IPS-NIHi11 (cell line): ENCODE data around the gene SEC14L5.

Experiments used
- DNase-seq: peaks from one replicate; pipeline ENCODE4 v3.0.0; 2012; ENCODE audit warnings: mixed read lengths, low spot score

The SEC14L5 gene

DNA sequence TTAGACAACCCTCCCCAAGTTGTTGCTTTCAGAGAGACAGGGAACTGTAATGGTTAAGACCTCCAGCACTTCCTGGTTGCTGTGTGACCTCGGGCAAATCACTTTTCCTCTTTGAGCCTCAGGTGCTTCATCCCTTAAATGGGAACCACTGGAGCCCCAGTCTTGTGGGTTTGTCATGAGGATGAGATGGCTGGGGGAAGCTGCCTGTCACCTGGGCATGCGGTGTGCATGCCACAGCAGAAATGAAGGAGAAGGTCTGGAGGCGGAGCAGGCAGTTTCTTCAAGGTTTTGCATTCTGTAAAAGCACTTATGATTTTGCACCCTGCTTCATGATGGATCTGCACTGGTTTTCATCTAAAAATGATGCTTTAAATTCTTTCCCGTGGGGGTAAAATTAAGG is 53.5 kb downstream of the SEC14L5 start:
- no peak for DNase-seq

- DNase-seq, result no peak
These were observed 54.8 kb downstream of the SEC14L5 start for GRCh38 chr16:5012887-5013286.

DNA sequence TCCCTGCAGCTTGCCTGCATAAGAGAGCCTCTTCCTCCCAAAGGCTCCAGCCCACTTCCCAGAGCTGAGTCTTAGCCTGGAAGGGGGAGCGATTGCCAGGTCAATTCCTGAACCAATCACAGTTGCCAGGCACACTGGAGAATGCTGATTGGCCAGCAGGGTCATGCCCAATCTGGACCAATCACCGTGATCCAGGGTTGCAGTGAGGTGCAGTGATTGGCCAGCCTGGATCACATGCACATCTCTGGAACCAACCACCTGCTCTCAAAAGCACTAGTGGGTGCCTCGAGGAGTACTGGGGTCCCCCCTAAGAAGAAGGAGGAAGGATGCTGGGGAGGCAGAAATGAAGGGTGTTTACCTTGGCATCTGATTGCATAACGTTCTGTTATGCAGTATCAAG is 57.2 kb downstream of the SEC14L5 start:
- DNase-seq, result peak; percentile 70

DNA sequence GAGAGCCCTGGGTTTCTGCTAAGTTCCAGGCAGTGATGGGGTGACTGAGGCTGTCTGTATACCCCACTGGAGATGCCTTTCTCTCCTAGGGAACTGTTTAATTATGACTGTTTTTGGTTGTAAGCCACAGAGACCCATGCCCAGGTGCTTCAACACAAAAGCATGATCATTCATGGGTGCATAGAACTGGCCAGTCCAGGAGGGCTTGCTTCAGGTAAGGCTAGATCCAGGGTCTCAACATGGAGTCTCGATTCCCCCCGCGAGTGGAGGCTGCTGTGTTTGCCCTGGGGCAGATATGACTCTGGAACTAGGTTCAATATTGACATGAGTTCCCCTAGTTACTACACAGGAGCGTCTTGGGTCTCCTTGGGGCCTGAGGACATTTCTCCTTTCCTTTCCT is 57.8 kb downstream of the SEC14L5 start:
- DNase-seq, result no peak

GRCh38 chr16:5016967-5017677 is 59.0 kb downstream of the SEC14L5 start:
- no peak for DNase-seq

- DNase-seq, result no peak
These were observed 59.5 kb downstream of the SEC14L5 start for GRCh38 chr16:5017678-5017969.

- DNase-seq, result no peak
These were observed 60.7 kb downstream of the SEC14L5 start for GRCh38 chr16:5018793-5019192.

DNA sequence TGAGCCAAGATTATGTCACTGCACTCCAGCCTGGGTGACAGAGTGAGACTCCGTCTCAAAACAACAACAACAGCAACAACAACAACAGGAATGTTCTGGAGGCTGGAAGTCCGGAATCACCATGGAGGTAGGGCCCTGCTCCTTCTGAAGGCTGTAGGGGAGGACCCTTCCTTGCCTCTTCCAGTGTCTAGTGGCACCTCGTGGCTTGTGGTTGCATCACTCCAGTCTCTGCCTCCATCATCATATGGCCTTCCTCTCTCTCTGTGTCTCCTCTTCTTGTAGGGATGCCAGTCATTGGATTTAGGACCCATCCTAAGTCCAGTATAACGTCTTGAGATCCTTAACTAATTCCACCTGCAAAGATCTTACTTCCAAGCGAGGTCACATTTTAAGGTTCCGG is 61.6 kb downstream of the SEC14L5 start:
- DNase-seq, result no peak

GRCh38 chr16:5020551-5020950 is 62.4 kb downstream of the SEC14L5 start:
- DNase-seq, result no peak

DNA sequence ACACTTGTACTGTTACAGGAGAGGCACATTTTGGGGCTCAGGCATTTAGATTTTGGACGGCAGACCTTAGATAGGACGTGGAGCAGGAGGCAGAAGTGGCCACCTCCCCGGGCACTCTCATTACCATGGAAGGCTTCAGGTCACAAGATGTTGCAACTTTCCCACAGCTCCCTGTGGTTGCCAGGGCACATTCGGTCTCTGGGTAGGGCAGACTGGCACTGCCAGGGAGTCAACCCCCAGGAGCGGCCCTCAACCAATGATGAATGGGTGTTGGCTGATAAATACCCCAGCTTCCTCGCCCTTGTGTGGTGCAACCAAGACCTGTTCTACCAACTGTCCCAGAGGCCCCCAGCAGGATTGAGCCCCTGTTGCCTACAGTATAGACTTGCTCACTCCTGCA is 64.4 kb downstream of the SEC14L5 start:
- DNase-seq, result no peak

DNA sequence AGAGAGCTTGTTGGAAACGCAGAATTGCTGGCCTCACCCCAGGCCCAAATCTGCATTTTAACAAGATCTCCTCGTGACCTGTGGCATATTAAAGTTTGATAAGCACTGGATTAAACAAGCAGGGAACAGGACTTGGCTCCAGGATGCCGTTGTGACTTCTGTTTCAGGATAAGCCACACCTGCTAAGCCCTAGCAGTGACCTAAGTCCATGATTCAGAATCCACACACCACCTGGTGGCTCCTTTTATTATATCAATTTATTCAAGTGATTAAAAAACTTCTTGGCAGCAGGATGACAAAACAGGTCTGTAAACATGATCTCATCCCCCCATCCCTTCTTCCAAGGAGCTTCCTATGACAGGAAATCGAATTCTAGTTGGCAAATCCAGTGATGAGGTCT is 66.5 kb downstream of the SEC14L5 start:
- DNase-seq, result no peak

- DNase-seq, result peak; percentile 88
These were observed 67.1 kb downstream of the SEC14L5 start for GRCh38 chr16:5025171-5025632.

DNA sequence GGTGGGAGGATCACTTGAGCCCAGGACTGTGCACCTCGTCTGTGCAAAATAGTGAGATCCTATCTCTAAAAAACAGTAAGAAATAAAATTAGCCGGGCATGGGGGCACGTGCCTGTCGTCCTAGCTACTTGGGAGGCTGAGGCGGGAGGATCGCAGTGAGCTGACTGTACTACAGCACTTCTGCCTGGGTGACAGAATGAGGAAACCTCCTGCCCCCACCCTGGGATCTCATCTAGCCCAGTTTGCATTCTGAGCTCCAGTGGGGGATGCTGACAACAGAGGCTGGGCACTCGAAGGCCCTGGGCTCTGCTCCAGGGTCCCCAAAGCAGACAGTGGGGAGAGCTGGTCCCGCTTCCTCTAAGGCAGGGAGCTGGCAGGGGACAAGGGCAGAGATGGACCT is 68.5 kb downstream of the SEC14L5 start:
- no peak for DNase-seq

DNA sequence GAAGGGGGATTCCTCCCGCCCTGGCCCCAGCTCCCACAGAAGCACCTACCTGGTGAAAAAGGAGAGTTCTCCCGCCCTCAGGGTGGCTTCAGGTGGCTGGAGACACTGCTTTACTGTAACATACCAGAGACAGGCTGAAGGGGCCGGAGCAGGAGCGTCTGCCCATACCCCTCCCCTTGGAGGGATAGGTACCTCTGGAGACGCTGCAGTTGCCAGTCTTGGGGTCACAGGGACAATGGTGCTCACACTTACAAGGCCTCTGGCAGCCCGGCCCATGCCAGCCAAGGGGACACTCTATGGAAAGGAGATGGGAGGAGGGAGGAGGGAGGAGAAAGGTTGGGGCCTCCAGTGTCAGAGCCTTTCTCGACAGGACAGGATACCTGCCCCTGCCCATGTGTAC is 69.0 kb downstream of the SEC14L5 start:
- DNase-seq, result no peak

GRCh38 chr16:5027575-5028235 is 69.6 kb downstream of the SEC14L5 start:
- DNase-seq, result no peak

DNA sequence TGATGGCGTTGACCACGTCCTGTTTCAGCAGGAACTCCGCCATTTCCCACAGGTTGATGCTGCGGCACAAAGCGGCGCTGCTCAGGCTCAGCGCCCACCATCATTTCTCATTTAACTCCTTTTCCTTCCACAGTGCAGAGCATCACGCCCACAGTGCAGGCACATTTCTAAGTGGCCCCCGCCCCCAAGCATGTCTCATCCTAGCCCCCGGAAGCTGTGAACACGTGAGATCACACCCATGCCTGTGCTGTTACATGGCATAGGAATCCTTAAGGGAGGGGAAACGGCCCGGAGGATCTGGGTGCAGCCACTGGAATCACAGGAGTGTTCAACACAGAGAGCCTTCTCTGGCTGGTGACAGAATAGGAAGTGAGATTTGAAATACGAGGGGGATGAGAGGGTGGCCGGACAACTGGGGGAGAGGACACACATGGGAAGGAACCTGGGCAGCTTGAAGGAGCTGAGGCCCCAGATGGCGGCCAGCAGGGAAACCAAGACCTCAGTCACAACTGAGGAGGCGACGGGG is 70.9 kb downstream of the SEC14L5 start:
- no peak for DNase-seq

GRCh38 chr16:5030251-5030870 is 72.2 kb downstream of the SEC14L5 start:
- DNase-seq, result peak; percentile 1

GRCh38 chr16:5031601-5032000 is 73.5 kb downstream of the SEC14L5 start:
- no peak for DNase-seq

- DNase-seq, result peak; percentile 7
These were observed 74.6 kb downstream of the SEC14L5 start for GRCh38 chr16:5032748-5033167.

DNA sequence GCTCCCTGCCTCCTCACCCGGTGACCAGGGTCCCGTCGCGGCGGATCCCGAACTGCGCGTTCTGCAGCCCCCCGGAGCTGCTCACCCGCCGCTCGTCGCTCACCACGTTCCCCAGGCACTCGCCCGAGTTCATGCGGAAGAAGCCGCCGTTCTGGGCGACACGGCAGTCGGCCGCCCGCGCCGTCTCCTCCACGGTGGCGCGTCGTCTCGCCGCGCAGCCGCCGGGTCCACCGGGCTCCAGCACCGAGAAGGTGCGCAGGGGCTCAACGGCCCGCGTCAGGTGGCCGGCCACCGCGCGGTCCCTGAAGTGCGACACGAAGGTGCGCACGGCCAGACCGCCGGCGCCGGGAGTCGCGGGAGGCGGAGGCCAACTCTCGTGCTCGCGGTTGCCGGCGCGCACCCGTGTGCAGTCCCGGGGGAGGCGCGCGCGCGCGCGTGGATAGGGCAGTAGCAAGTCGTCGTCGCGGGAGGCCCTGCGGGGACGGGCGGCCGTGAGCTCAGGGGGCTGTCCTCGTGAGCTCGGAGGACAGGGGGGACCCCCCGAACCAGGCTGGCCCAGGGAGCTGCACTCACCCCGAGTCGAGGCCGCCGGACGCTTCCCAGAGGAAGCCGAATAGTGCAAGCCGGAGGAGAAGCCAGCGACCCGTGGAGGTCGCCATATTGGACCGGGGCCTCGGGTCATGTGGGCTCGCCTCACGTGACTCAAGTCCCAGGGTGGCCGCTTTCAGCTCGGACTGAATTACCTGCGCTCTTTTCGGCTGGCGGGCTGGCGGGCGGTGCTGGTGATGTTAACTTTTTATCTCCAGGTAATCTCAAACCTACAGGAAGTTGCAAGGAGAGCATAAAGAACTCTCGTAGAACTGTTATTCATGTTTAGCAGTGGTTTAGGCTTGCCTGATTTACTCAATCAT is 75.4 kb downstream of the SEC14L5 start, which contains the start of gene NAGPA:
Gene NAGPA, minus strand, starts transcription at position 680 of the 911 bp plus-strand sequence. Its CDS starts 21 bp downstream, at position 659.
- peak; percentile 96 for DNase-seq

DNA sequence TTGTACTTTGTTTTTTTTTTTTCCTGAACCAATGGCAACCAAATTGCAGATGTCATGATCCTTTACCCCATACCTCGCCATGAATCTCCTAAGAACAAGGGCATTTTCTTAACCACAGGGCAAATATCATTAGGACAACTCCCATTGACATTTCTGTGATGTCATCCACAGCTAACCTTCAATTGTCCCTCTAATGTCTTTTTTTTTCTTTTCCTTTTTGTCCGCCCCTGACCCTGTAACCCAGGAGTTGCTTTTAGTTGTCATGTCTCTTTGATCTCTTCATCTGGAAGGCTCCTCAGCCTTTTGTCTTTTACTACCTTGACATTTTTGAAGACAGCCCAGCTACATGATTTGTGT is 76.0 kb downstream of the SEC14L5 start:
- no peak for DNase-seq

DNA sequence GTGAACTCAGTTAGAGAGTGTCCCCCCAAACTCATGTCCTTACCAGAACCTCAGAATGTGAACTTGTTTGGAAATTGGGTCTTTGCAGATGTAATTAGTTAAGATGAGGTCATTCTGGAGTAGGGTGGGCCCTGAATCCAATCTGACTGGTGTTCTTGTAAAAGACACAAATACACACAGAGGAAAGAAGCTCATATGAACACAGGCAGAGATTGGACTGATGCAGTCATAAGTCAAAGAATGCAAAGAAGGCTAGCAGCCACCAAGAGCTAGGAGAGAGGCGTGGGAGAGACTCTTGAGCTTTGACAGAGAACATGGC is 77.7 kb downstream of the SEC14L5 start:
- no peak for DNase-seq
